ENCODE data around the gene ACAP3.

The ACAP3 gene

GRCh38 chr1:1340185-1340584 lies 32.5 kb upstream of the ACAP3 start:
- Mint-ChIP-seq H3K9me3 (no peaks in the 10 kb centered on the region), H3K27me3 (ENCODE audit: low read depth) (no peaks in the 10 kb centered on the region), H3K4me3 (no peak overlapping the region), H3K4me1 (ENCODE audit: low read depth) (peaks cover 4% of the 10 kb centered on the region), H3K36me3 (ENCODE audit: low read depth) (peaks cover 11% of the 10 kb centered on the region), H3K27ac (no peak overlapping the region)
- no peak for DNase-seq (ENCODE audit: low spot score)

- Mint-ChIP-seq H3K27me3 (ENCODE audit: low read depth) (no peaks in the 10 kb centered on the region), H3K4me3 (no peak overlapping the region), H3K36me3 (ENCODE audit: low read depth) (peaks cover 11% of the 10 kb centered on the region), H3K9me3 (no peaks in the 10 kb centered on the region), H3K27ac (no peak overlapping the region), H3K4me1 (ENCODE audit: low read depth) (peaks cover 4% of the 10 kb centered on the region)
- no peak for DNase-seq (ENCODE audit: low spot score)
Observed at GRCh38 chr1:1338278-1338677, 30.5 kb upstream of the ACAP3 start.

GRCh38 chr1:1337793-1338147 lies 30.0 kb upstream of the ACAP3 start:
- DNase-seq (ENCODE audit: low spot score): no peak
- Mint-ChIP-seq H3K4me1 (ENCODE audit: low read depth) (peaks cover 4% of the 10 kb centered on the region), H3K9me3 (no peaks in the 10 kb centered on the region), H3K27ac (no peak overlapping the region), H3K27me3 (ENCODE audit: low read depth) (no peaks in the 10 kb centered on the region), H3K4me3 (no peak overlapping the region), H3K36me3 (ENCODE audit: low read depth) (peaks cover 11% of the 10 kb centered on the region)

GRCh38 chr1:1336931-1337792 lies 29.4 kb upstream of the ACAP3 start:
- Mint-ChIP-seq H3K27ac (no peak overlapping the region), H3K4me1 (ENCODE audit: low read depth) (peaks cover 4% of the 10 kb centered on the region), H3K27me3 (ENCODE audit: low read depth) (no peaks in the 10 kb centered on the region), H3K9me3 (no peaks in the 10 kb centered on the region), H3K4me3 (no peak overlapping the region), H3K36me3 (ENCODE audit: low read depth) (peaks cover 11% of the 10 kb centered on the region)
- DNase-seq (ENCODE audit: low spot score): no peak

- H3K27ac Mint-ChIP-seq: no peak overlapping the region
- peaks cover 4% of the 10 kb centered on the region for H3K4me1 Mint-ChIP-seq (ENCODE audit: low read depth)
- H3K27me3 Mint-ChIP-seq (ENCODE audit: low read depth): no peaks in the 10 kb centered on the region
- no peak overlapping the region for H3K4me3 Mint-ChIP-seq
- peaks cover 10% of the 10 kb centered on the region for H3K36me3 Mint-ChIP-seq (ENCODE audit: low read depth)
- no peak for DNase-seq (ENCODE audit: low spot score)
- H3K9me3 Mint-ChIP-seq: no peaks in the 10 kb centered on the region
Observed at GRCh38 chr1:1336446-1336845, 28.7 kb upstream of the ACAP3 start.

- Mint-ChIP-seq H3K27me3 (ENCODE audit: low read depth) (no peaks in the 10 kb centered on the region), H3K4me1 (ENCODE audit: low read depth) (peaks cover under 1% of the 10 kb centered on the region), H3K4me3 (no peak overlapping the region), H3K36me3 (ENCODE audit: low read depth) (peaks cover 4% of the 10 kb centered on the region), H3K27ac (no peak overlapping the region), H3K9me3 (no peaks in the 10 kb centered on the region)
- no peak for DNase-seq (ENCODE audit: low spot score)
Observed at GRCh38 chr1:1335792-1336248, 28.1 kb upstream of the ACAP3 start.

- Mint-ChIP-seq H3K9me3 (no peaks in the 10 kb centered on the region), H3K4me1 (ENCODE audit: low read depth) (no peaks in the 10 kb centered on the region), H3K27me3 (ENCODE audit: low read depth) (no peaks in the 10 kb centered on the region), H3K27ac (no peak overlapping the region), H3K36me3 (ENCODE audit: low read depth) (no peaks in the 10 kb centered on the region), H3K4me3 (no peak overlapping the region)
- DNase-seq (ENCODE audit: low spot score): no peak
Observed at GRCh38 chr1:1335283-1335682, 27.6 kb upstream of the ACAP3 start.

- no peak overlapping the region for H3K4me3 Mint-ChIP-seq
- H3K27ac Mint-ChIP-seq: no peak overlapping the region
- no peaks in the 10 kb centered on the region for H3K4me1 Mint-ChIP-seq (ENCODE audit: low read depth)
- H3K9me3 Mint-ChIP-seq: peaks cover 1% of the 10 kb centered on the region
- no peaks in the 10 kb centered on the region for H3K27me3 Mint-ChIP-seq (ENCODE audit: low read depth)
- no peaks in the 10 kb centered on the region for H3K36me3 Mint-ChIP-seq (ENCODE audit: low read depth)
- DNase-seq (ENCODE audit: low spot score): no peak
Observed at GRCh38 chr1:1334835-1335234, 27.1 kb upstream of the ACAP3 start.

GRCh38 chr1:1333551-1334241 lies 26.0 kb upstream of the ACAP3 start:
- DNase-seq (ENCODE audit: low spot score): no peak
- Mint-ChIP-seq H3K27ac (no peak overlapping the region), H3K9me3 (peaks cover 3% of the 10 kb centered on the region), H3K36me3 (ENCODE audit: low read depth) (no peaks in the 10 kb centered on the region), H3K4me1 (ENCODE audit: low read depth) (no peaks in the 10 kb centered on the region), H3K27me3 (ENCODE audit: low read depth) (no peaks in the 10 kb centered on the region), H3K4me3 (no peak overlapping the region)

GRCh38 chr1:1332774-1333480 lies 25.2 kb upstream of the ACAP3 start:
- Mint-ChIP-seq H3K27me3 (ENCODE audit: low read depth) (no peaks in the 10 kb centered on the region), H3K27ac (no peak overlapping the region), H3K4me3 (no peak overlapping the region), H3K4me1 (ENCODE audit: low read depth) (no peaks in the 10 kb centered on the region), H3K36me3 (ENCODE audit: low read depth) (no peaks in the 10 kb centered on the region), H3K9me3 (peaks cover 3% of the 10 kb centered on the region)
- DNase-seq (ENCODE audit: low spot score): no peak

- H3K4me1 Mint-ChIP-seq (ENCODE audit: low read depth): no peaks in the 10 kb centered on the region
- no peaks in the 10 kb centered on the region for H3K36me3 Mint-ChIP-seq (ENCODE audit: low read depth)
- no peak overlapping the region for H3K4me3 Mint-ChIP-seq
- H3K27me3 Mint-ChIP-seq (ENCODE audit: low read depth): no peaks in the 10 kb centered on the region
- DNase-seq (ENCODE audit: low spot score): no peak
- H3K9me3 Mint-ChIP-seq: peaks cover 3% of the 10 kb centered on the region
- H3K27ac Mint-ChIP-seq: no peak overlapping the region
Observed at GRCh38 chr1:1332031-1332755, 24.5 kb upstream of the ACAP3 start.

- Mint-ChIP-seq H3K27me3 (ENCODE audit: low read depth) (no peaks in the 10 kb centered on the region), H3K4me1 (ENCODE audit: low read depth) (peaks cover under 1% of the 10 kb centered on the region), H3K27ac (no peak within 1 kb of the TSS), H3K9me3 (peaks cover 3% of the 10 kb centered on the region), H3K4me3 (no peak within 1 kb of the TSS), H3K36me3 (ENCODE audit: low read depth) (no peaks in the 10 kb centered on the region)
- no peak for DNase-seq (ENCODE audit: low spot score)
Observed at GRCh38 chr1:1331068-1331965, 23.6 kb upstream of the ACAP3 start, which contains the start of gene TAS1R3. Gene TAS1R3, plus strand, starts transcription at chr1:1331280. Its CDS starts 66 bp downstream, at chr1:1331346.
